Osteoblast (primary cell): ENCODE measurements around the gene PPY. TPM values are rescaled to one million over a fixed set of nuclear protein-coding genes. Genes with fewer than 3 reads are reported as not detected.
"Not testable (repeated sequence)": the region's sequence is repeated elsewhere in the genome, so short reads cannot be mapped to it uniquely, and the experiment has no call there.

Source experiments
- DNase-seq: peaks from one replicate; pipeline ENCODE4 v3.0.0; 2011; ENCODE audit warnings: low spot score, mixed read lengths; ENCODE audit not compliant: insufficient read length; ENCODE audit errors: missing footprints
- H2AFZ ChIP-seq: 2 replicates; pipeline ENCODE4 v1.6.0; 2011; ENCODE audit warnings: mild to moderate bottlenecking, low read length
- H3K27ac ChIP-seq: 2 replicates; pipeline ENCODE4 v1.5.1; 2011; ENCODE audit warnings: mild to moderate bottlenecking, low read depth, low read length, moderate library complexity
- H3K27me3 ChIP-seq: 2 replicates; pipeline ENCODE4 v1.6.0; 2012; ENCODE audit warnings: mild to moderate bottlenecking, control low read depth, inconsistent platforms, low read length, moderate library complexity; ENCODE audit not compliant: insufficient read depth
- H3K36me3 ChIP-seq: 2 replicates; pipeline ENCODE4 v1.5.1; 2011; ENCODE audit warnings: mild to moderate bottlenecking, low read length, control low read depth, moderate library complexity; ENCODE audit not compliant: insufficient read depth
- H3K4me1 ChIP-seq: 2 replicates; pipeline ENCODE4 v1.5.1; 2011; ENCODE audit warnings: mild to moderate bottlenecking, low read length, control low read depth, moderate library complexity; ENCODE audit not compliant: insufficient read depth
- H3K4me2 ChIP-seq: 2 replicates; pipeline ENCODE4 v1.6.0; 2011; ENCODE audit warnings: mild to moderate bottlenecking, low read length; ENCODE audit not compliant: insufficient read depth
- H3K4me3 ChIP-seq: fragments of 200-600 bp; sonication (generic); 3 replicates; pipeline ENCODE4 v1.5.1; 2012; ENCODE audit warnings: mild to moderate bottlenecking, low read length, inconsistent platforms; ENCODE audit not compliant: insufficient read depth
- H3K79me2 ChIP-seq: 2 replicates; pipeline ENCODE4 v1.6.0; 2012; ENCODE audit warnings: mild to moderate bottlenecking, low read length, control low read depth, inconsistent platforms; ENCODE audit not compliant: insufficient read depth
- H3K9me3 ChIP-seq: 2 replicates; pipeline ENCODE4 v1.5.1; 2011; ENCODE audit warnings: low read depth, low read length, control low read depth
- H4K20me1 ChIP-seq: 2 replicates; pipeline ENCODE4 v1.6.0; 2012; ENCODE audit warnings: mild to moderate bottlenecking, low read length, control low read depth; ENCODE audit not compliant: insufficient read depth
- total RNA-seq: library from RNA; depleted of rRNA; stranded (reverse); fragments of >200 nt; gene quantifications from 2 replicates; pipeline ENCODE4 v1.2.3, GENCODE V29; 2012
- TF ChIP-seq, protein P1 (sequence below): IDR thresholded peaks from 2 replicates; pipeline ENCODE4 v1.5.1; 2011; ENCODE audit warnings: mild to moderate bottlenecking, low read depth, low read length, moderate library complexity; ENCODE audit errors: extremely low read depth

The PPY gene
- total RNA-seq, 1 donor: not detected

DNA sequence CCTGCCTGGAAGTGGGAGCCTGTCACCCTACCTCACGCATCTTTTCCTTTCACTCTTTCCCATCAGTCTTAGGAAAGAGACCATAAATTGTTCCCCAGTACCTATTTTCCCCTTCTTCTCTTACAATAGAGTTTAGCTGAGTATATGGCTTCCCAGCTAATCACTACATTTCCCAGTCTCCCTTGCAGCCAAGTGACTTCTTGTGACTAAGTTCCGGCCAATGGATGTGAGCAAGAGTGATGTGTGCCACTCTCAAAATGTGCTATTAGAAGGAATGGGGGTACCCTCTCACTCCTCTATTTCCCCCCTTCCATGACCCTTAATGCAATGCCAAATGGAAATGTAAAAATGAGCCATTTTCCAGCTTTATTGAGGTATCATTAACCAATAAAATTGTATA lies 19.7 kb upstream of the PPY start:
- Histone ChIP-seq H3K79me2 (no peaks in the 10 kb centered on the region), H3K4me3 (no peak overlapping the region), H3K4me2 (no peak overlapping the region), H3K27me3 (no peaks in the 10 kb centered on the region), H2AFZ (no peak overlapping the region), H3K9me3 (no peaks in the 10 kb centered on the region), H3K27ac (no peak overlapping the region), H3K36me3 (no peaks in the 10 kb centered on the region), H3K4me1 (no peaks in the 10 kb centered on the region), H4K20me1 (no peaks in the 10 kb centered on the region)
- no peak for DNase-seq
- TF ChIP-seq, protein P1, sequence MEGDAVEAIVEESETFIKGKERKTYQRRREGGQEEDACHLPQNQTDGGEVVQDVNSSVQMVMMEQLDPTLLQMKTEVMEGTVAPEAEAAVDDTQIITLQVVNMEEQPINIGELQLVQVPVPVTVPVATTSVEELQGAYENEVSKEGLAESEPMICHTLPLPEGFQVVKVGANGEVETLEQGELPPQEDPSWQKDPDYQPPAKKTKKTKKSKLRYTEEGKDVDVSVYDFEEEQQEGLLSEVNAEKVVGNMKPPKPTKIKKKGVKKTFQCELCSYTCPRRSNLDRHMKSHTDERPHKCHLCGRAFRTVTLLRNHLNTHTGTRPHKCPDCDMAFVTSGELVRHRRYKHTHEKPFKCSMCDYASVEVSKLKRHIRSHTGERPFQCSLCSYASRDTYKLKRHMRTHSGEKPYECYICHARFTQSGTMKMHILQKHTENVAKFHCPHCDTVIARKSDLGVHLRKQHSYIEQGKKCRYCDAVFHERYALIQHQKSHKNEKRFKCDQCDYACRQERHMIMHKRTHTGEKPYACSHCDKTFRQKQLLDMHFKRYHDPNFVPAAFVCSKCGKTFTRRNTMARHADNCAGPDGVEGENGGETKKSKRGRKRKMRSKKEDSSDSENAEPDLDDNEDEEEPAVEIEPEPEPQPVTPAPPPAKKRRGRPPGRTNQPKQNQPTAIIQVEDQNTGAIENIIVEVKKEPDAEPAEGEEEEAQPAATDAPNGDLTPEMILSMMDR: no peak

DNA sequence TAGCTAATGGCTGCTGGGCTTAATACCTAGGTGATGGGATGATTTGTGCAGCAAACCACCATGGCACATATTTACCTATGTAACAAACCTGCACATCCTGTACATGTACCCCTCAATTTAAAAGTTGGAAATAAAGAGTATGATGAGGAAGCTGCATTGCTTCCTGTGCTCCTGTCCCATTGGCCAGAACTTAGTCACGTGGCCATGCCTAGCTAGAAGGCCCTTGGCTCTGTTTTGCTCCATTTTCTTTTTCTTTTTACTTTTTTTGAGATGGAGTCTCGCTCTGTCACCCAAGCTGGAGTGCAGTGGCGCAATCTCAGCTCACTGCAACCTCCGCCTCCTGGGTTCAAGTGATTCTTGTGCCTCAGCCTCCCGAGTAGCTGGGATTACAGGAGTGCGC lies 19.0 kb upstream of the PPY start:
- H3K27ac ChIP-seq, H3K9me3 ChIP-seq, H3K4me1 ChIP-seq, H4K20me1 ChIP-seq, H3K27me3 ChIP-seq, H3K4me2 ChIP-seq, DNase-seq, H3K79me2 ChIP-seq, H3K4me3 ChIP-seq, H3K36me3 ChIP-seq, H2AFZ ChIP-seq: not testable (repeated sequence)

DNA sequence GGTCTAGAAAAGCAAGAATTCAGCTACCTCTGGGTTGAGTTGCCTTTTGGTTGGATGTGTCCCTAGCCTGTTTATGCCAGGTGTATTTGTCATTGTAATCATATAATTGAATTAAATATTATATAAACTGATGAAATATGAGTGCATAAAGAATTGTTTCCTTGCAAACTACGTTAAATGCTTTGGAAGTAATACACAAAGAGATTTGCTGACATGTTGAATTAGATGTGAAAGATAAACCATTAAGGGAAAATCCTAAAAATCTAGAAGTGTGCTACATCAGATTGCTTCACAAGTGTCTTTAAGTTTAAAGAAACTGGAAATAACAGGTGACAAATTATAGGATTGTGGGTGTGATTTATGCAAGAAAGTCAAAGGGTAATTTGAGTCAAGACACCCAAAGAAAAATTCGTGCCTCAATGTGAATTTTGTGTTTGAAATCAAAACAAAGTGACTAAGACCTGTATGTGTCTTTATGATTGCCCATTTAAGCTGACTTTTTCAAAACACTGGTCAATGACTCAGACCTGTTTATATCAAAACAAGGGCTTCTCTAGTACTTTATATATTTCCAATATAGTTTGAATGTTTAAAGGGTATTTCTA lies 16.6 kb upstream of the PPY start:
- no peaks in the 10 kb centered on the region for H3K9me3 ChIP-seq
- TF ChIP-seq, protein P1: no peak
- H3K79me2 ChIP-seq: no peaks in the 10 kb centered on the region
- H3K27ac ChIP-seq: no peak overlapping the region
- H3K4me1 ChIP-seq: no peaks in the 10 kb centered on the region
- H3K4me2 ChIP-seq: no peak overlapping the region
- no peak overlapping the region for H2AFZ ChIP-seq
- H3K36me3 ChIP-seq: no peaks in the 10 kb centered on the region
- peaks cover 17% of the 10 kb centered on the region for H3K27me3 ChIP-seq
- no peak overlapping the region for H3K4me3 ChIP-seq
- DNase-seq: no peak
- H4K20me1 ChIP-seq: no peaks in the 10 kb centered on the region

DNA sequence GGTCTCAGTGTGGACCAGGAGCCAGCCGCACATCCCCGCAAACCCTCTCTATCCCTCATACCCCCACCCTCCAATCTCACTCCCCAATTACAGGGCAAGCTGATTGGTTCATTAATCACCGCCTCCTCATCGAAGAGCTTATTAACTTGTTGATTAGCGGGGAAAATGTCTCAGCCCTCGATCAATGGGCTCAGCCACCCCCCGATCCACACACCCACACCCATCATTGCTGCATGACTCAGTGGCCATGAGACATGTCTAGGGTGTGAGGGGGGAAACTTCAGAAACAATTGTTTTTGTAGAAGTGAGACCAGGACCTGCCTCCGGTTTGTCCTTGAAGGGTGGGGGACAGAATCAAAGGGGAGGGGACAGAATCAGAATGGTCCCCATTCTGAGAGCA lies 13.9 kb upstream of the PPY start:
- H3K4me3 ChIP-seq: no peak overlapping the region
- H3K4me1 ChIP-seq: no peaks in the 10 kb centered on the region
- no peak for DNase-seq
- no peaks in the 10 kb centered on the region for H3K79me2 ChIP-seq
- TF ChIP-seq, protein P1: no peak
- H3K27ac ChIP-seq: no peak overlapping the region
- no peaks in the 10 kb centered on the region for H4K20me1 ChIP-seq
- no peaks in the 10 kb centered on the region for H3K36me3 ChIP-seq
- peaks cover 40% of the 10 kb centered on the region for H3K27me3 ChIP-seq
- H2AFZ ChIP-seq: no peak overlapping the region
- no peak overlapping the region for H3K4me2 ChIP-seq
- no peaks in the 10 kb centered on the region for H3K9me3 ChIP-seq
